ENCODE measurements around the gene FES. TPM values are rescaled to one million over a fixed set of nuclear protein-coding genes. Genes with fewer than 3 reads are reported as not detected.

The FES gene
- total and polyA plus RNA-seq, 5 donors from 2014 or later, result 0.13 to 3.8 (median 0.13) TPM; not detected in 2

DNA sequence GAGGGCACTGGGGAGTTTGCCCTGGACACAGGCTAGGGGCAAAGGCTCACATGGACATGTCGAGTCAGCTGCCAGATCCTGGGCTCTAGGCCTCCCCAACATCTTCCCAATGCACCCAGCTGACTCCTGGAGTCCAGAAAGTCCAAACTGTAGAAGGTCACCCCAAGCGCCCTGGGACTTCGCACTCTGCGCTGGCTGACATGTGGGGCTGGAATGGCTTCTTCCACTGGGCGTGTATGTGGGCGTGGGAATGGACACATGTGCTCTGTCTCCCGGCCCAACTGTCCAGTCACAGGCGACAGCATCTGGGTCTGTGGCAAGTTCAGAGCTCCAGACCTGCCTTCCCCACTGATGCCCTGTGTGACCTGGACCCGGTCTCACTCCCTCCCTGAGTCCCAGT, 29.2 kb upstream of the FES start:
- Mint-ChIP-seq H3K4me3 (no peak overlapping the region), H3K27ac (peak overlapping the region in 2 of 3 donors; percentile 29 to 36)

DNA sequence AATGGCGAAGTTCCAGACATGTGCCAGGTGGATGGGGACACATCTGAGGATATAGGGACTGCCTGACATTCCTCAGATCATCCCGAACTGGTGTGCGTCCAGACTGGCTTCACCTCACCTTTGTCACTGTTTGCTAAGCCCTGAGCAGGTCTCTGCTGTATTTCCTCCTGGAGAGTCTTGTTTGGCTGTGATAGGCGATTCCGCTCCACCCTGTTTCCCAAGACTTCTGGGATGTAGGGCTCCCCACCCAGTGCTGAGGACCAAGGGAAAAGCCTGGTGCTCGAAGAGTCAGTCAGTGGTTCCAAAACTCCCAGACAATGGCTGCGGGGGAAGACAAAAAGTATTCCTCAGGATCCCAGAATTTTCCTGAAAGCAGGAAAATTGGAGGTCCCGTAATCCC, 27.0 kb upstream of the FES start:
- no peaks in the 10 kb centered on the region for H3K9me3 Mint-ChIP-seq
- peak overlapping the region in 1 of 3 donors; percentile 26 for H3K27ac Mint-ChIP-seq
- Histone ChIP-seq H3K4me1 (ENCODE audit: control insufficient read depth, insufficient read depth, low read length, poor library complexity, severe bottlenecking) (peaks cover 28% of the 10 kb centered on the region), H3K27ac (ENCODE audit: insufficient read depth, low read length, poor library complexity, severe bottlenecking) (no peak overlapping the region), H3K36me3 (ENCODE audit: control insufficient read depth, insufficient read depth, low read length) (no peaks in the 10 kb centered on the region), H3K9me3 (ENCODE audit: control insufficient read depth in 2 of 2, low read length in 2 of 2) (no peaks in the 10 kb centered on the region), H3K4me3 (ENCODE audit: low read depth, low read length) (no peak overlapping the region), H3K27me3 (ENCODE audit: control insufficient read depth, insufficient read depth, low read length) (no peaks in the 10 kb centered on the region)
- H3K4me3 Mint-ChIP-seq, result no peak overlapping the region
- no peaks in the 10 kb centered on the region for H3K27me3 Mint-ChIP-seq
- H3K4me1 Mint-ChIP-seq, result peaks cover 0 to 44% (median 29%) of the 10 kb centered on the region in 4 donors
- H3K36me3 Mint-ChIP-seq, result peaks cover 3% of the 10 kb centered on the region
- ATAC-seq (ENCODE audit: low read depth in 2 of 2) (no peak), DNase-seq (no peak)

More for the DNA sequence above, 29.2 kb upstream of the FES start:
- Histone ChIP-seq H3K4me3 (ENCODE audit: low read depth, low read length) (no peak overlapping the region), H3K27ac (ENCODE audit: insufficient read depth, low read length, poor library complexity, severe bottlenecking) (no peak overlapping the region), H3K9me3 (ENCODE audit: control insufficient read depth in 2 of 2, low read length in 2 of 2) (no peaks in the 10 kb centered on the region), H3K36me3 (ENCODE audit: control insufficient read depth, insufficient read depth, low read length) (no peaks in the 10 kb centered on the region), H3K4me1 (ENCODE audit: control insufficient read depth, insufficient read depth, low read length, poor library complexity, severe bottlenecking) (peaks cover 33% of the 10 kb centered on the region), H3K27me3 (ENCODE audit: control insufficient read depth, insufficient read depth, low read length) (no peaks in the 10 kb centered on the region)
- Mint-ChIP-seq H3K9me3 (no peaks in the 10 kb centered on the region), H3K4me1 (peaks cover 3 to 60% (median 37%) of the 10 kb centered on the region in 4 donors), H3K36me3 (peaks cover 3% of the 10 kb centered on the region), H3K27me3 (peaks cover 6% of the 10 kb centered on the region)
- no peak for ATAC-seq (ENCODE audit: low read depth in 2 of 2)
- no peak for DNase-seq

DNA sequence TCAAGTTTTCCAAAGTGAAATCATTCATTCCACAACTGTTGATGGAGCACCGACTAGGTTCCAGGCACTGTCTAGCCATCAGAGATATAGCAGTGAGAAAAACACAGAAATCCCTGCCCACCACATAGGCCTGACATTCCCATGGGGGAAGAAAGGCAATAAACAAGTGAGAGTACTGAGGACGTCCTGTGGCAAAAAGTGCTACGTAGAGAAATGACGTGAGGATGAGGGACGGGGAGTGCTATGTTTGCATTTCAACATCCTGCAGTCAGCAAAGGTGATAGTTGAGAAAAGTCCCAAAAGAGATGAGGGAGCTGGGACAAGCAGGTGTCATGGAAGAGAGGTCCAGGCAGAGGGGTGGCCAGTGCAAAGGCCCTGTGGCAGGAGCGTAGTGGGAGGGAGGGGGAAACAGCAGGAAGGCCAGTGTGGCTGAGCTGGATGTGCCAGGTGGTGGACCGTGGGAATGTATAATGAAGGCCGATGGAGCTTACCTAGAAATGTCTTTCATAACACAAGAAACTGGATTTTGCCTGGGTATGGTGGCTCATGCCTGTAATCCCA, 26.3 kb upstream of the FES start:
- H3K9me3 ChIP-seq (ENCODE audit: control insufficient read depth in 2 of 2, low read length in 2 of 2), result no peaks in the 10 kb centered on the region
- H3K36me3 ChIP-seq (ENCODE audit: control insufficient read depth, insufficient read depth, low read length), result no peaks in the 10 kb centered on the region
- H3K4me1 Mint-ChIP-seq, result peaks cover 0 to 38% (median 25%) of the 10 kb centered on the region in 4 donors
- H3K4me1 ChIP-seq (ENCODE audit: control insufficient read depth, insufficient read depth, low read length, poor library complexity, severe bottlenecking), result peaks cover 22% of the 10 kb centered on the region
- no peaks in the 10 kb centered on the region for H3K27me3 ChIP-seq (ENCODE audit: control insufficient read depth, insufficient read depth, low read length)
- H3K27ac Mint-ChIP-seq, result peak overlapping the region; percentile 26 to 61 (median 59)
- DNase-seq (no peak), ATAC-seq (ENCODE audit: low read depth in 2 of 2) (no peak)
- no peaks in the 10 kb centered on the region for H3K9me3 Mint-ChIP-seq
- no peak overlapping the region for H3K27ac ChIP-seq (ENCODE audit: insufficient read depth, low read length, poor library complexity, severe bottlenecking)
- no peaks in the 10 kb centered on the region for H3K27me3 Mint-ChIP-seq
- H3K4me3 ChIP-seq (ENCODE audit: low read depth, low read length), result no peak overlapping the region
- peaks cover 3% of the 10 kb centered on the region for H3K36me3 Mint-ChIP-seq
- no peak overlapping the region for H3K4me3 Mint-ChIP-seq

DNA sequence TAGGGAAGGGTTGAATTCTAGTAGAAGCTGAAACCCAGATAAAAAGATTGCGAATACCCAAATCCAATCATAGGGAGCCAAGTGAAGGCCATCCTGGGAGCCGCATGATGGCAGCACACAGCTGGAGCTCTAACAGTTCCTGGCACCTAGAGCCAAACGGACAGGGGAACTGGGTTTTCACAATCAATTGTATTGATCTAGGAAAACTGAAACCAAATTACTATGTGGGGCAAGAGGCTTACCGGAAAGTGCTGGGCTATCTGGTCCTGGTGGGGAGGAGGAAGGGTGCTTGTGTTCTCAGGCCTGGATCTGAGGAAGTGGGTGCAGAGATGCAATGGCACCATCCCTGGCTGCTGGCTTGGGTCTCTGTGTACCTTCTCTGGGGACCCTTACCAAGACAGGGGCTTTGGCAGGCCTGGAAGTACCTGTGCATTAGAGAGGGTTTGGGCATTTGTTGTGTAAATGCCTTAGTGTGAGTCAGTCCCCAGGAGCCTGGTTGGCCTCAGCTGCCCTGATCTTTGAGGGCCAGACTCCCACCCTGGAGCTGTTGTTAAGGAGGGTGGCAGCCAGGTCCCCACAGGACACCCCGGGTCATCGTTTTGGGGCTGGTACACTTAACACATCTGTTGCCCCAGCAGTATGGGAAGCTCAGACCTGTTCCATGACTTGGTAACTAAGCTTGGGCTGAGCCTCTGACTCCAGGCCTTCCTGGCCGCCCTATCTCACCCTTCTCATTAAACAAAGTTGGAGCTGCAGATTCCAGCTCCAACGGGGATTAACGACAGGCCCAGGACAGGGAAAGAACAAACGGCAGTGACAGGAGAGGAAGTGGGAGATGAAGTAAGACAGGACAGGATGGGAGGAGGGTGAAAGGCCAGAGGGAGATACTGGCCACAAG, 24.8 kb upstream of the FES start:
- Histone ChIP-seq H3K4me3 (ENCODE audit: low read depth, low read length) (no peak overlapping the region), H3K4me1 (ENCODE audit: control insufficient read depth, insufficient read depth, low read length, poor library complexity, severe bottlenecking) (peaks cover 18% of the 10 kb centered on the region), H3K9me3 (ENCODE audit: control insufficient read depth in 2 of 2, low read length in 2 of 2) (no peaks in the 10 kb centered on the region), H3K27me3 (ENCODE audit: control insufficient read depth, insufficient read depth, low read length) (no peaks in the 10 kb centered on the region), H3K27ac (ENCODE audit: insufficient read depth, low read length, poor library complexity, severe bottlenecking) (no peak overlapping the region), H3K36me3 (ENCODE audit: control insufficient read depth, insufficient read depth, low read length) (no peaks in the 10 kb centered on the region)
- H3K4me1 Mint-ChIP-seq, result peaks cover 0 to 31% (median 20%) of the 10 kb centered on the region in 4 donors
- no peak overlapping the region for H3K4me3 Mint-ChIP-seq
- peaks cover 3% of the 10 kb centered on the region for H3K36me3 Mint-ChIP-seq
- no peaks in the 10 kb centered on the region for H3K9me3 Mint-ChIP-seq
- H3K27ac Mint-ChIP-seq, result peak overlapping the region in 1 of 3 donors; percentile 42
- DNase-seq (no peak), ATAC-seq (ENCODE audit: low read depth in 2 of 2) (no peak)
- H3K27me3 Mint-ChIP-seq, result no peaks in the 10 kb centered on the region

DNA sequence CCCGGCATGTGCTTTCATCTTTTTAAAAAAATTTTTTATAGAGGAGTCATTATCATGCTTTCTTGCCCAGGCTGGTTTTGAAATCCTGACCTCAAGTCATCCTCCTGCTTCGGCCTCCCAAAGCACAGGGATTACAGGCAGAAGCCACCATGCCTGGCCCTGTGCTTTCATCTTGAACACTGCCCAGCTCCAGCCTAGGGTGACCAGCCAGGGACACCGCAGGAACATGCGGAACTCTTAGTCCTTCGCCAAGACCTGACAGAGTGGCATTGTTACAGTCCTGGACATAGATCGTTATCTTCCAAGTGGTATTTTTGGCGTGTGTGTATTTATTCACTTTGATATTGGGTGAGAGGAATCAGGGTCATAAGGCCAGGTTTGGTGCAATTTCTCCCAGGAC, 23.9 kb upstream of the FES start:
- Histone ChIP-seq H3K27ac (ENCODE audit: insufficient read depth, low read length, poor library complexity, severe bottlenecking) (no peak overlapping the region), H3K9me3 (ENCODE audit: control insufficient read depth in 2 of 2, low read length in 2 of 2) (no peaks in the 10 kb centered on the region), H3K4me3 (ENCODE audit: low read depth, low read length) (no peak overlapping the region), H3K4me1 (ENCODE audit: control insufficient read depth, insufficient read depth, low read length, poor library complexity, severe bottlenecking) (peaks cover 18% of the 10 kb centered on the region), H3K36me3 (ENCODE audit: control insufficient read depth, insufficient read depth, low read length) (no peaks in the 10 kb centered on the region), H3K27me3 (ENCODE audit: control insufficient read depth, insufficient read depth, low read length) (no peaks in the 10 kb centered on the region)
- no peak overlapping the region for H3K4me3 Mint-ChIP-seq
- ATAC-seq (ENCODE audit: low read depth in 2 of 2) (no peak), DNase-seq (no peak)
- no peak overlapping the region for H3K27ac Mint-ChIP-seq
- H3K4me1 Mint-ChIP-seq, result peaks cover 0 to 26% (median 16%) of the 10 kb centered on the region in 4 donors
- no peaks in the 10 kb centered on the region for H3K27me3 Mint-ChIP-seq
- no peaks in the 10 kb centered on the region for H3K9me3 Mint-ChIP-seq
- H3K36me3 Mint-ChIP-seq, result peaks cover 3% of the 10 kb centered on the region

DNA sequence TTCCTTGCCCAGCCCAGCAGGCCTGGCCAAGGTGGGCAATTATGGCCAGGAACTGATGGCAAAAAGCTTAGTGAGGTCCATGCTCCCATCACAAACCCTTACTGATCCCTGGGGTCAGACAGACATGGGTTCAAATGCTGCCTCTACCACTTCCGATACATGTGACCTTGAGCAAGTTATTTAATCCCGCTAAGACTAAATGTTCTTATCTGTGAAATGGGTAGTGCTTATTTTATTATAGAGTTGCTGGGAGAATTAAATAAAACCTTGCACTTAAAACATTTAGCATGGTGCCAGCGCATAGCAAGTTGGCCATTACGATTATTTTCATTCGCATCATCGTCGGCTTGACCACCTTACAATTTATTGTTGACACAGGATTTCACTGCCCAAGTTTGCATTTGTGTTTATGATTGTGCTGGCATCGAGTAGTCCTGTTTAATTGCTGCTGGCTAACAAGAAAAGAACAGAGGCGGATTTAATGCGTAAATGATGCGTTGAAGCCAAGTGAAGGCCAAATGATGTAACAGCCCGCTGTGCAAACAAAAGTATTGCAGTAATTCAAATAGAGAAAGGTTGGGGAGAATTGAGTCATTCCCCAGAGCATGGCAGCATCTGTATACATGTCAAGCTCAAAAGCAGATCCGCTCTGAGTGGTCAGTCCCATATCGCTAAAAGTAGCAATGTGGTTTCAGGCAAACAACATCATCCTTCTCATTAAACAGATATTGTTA, 23.2 kb upstream of the FES start:
- Mint-ChIP-seq H3K4me1 (peaks cover 0 to 20% (median 13%) of the 10 kb centered on the region in 4 donors), H3K4me3 (no peak overlapping the region), H3K9me3 (no peaks in the 10 kb centered on the region), H3K27ac (no peak overlapping the region), H3K36me3 (peaks cover 3% of the 10 kb centered on the region), H3K27me3 (no peaks in the 10 kb centered on the region)
- Histone ChIP-seq H3K27ac (ENCODE audit: insufficient read depth, low read length, poor library complexity, severe bottlenecking) (no peak overlapping the region), H3K4me1 (ENCODE audit: control insufficient read depth, insufficient read depth, low read length, poor library complexity, severe bottlenecking) (peaks cover 16% of the 10 kb centered on the region), H3K4me3 (ENCODE audit: low read depth, low read length) (no peak overlapping the region), H3K9me3 (ENCODE audit: control insufficient read depth in 2 of 2, low read length in 2 of 2) (no peaks in the 10 kb centered on the region), H3K36me3 (ENCODE audit: control insufficient read depth, insufficient read depth, low read length) (no peaks in the 10 kb centered on the region), H3K27me3 (ENCODE audit: control insufficient read depth, insufficient read depth, low read length) (no peaks in the 10 kb centered on the region)
- DNase-seq (no peak), ATAC-seq (ENCODE audit: low read depth in 2 of 2) (no peak)

DNA sequence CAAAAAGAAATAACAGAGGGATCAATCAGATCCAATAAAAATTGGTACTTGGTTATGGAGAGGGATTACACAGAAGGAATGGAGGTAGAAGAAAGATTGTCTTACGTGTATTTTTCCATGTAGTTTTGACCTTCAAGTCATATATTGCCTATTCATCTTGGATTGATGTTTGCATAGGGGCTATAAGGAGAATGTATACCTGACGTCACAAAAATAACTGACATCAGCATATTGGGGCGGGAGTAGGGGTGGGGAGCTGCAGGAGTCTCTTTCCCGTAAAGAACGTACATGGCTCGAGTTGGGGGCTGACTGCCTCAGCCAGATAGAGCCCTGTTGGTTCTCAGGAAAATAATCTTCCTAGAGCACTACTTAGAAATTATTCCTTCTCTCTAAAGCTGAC, 21.8 kb upstream of the FES start:
- Histone ChIP-seq H3K27me3 (ENCODE audit: control insufficient read depth, insufficient read depth, low read length) (no peaks in the 10 kb centered on the region), H3K4me3 (ENCODE audit: low read depth, low read length) (no peak overlapping the region), H3K9me3 (ENCODE audit: control insufficient read depth in 2 of 2, low read length in 2 of 2) (no peaks in the 10 kb centered on the region), H3K27ac (ENCODE audit: insufficient read depth, low read length, poor library complexity, severe bottlenecking) (no peak overlapping the region), H3K4me1 (ENCODE audit: control insufficient read depth, insufficient read depth, low read length, poor library complexity, severe bottlenecking) (peaks cover 2% of the 10 kb centered on the region), H3K36me3 (ENCODE audit: control insufficient read depth, insufficient read depth, low read length) (no peaks in the 10 kb centered on the region)
- Mint-ChIP-seq H3K4me3 (peak overlapping the region in 1 of 4 donors; percentile 58), H3K27me3 (no peaks in the 10 kb centered on the region), H3K36me3 (peaks cover 3% of the 10 kb centered on the region), H3K9me3 (no peaks in the 10 kb centered on the region), H3K27ac (no peak overlapping the region), H3K4me1 (peaks cover 0 to 7% (median 5%) of the 10 kb centered on the region in 4 donors)
- DNase-seq (no peak), ATAC-seq (ENCODE audit: low read depth in 2 of 2) (no peak)
